ENCODE results near the gene ELOF1.

ELOF1 gene

DNA sequence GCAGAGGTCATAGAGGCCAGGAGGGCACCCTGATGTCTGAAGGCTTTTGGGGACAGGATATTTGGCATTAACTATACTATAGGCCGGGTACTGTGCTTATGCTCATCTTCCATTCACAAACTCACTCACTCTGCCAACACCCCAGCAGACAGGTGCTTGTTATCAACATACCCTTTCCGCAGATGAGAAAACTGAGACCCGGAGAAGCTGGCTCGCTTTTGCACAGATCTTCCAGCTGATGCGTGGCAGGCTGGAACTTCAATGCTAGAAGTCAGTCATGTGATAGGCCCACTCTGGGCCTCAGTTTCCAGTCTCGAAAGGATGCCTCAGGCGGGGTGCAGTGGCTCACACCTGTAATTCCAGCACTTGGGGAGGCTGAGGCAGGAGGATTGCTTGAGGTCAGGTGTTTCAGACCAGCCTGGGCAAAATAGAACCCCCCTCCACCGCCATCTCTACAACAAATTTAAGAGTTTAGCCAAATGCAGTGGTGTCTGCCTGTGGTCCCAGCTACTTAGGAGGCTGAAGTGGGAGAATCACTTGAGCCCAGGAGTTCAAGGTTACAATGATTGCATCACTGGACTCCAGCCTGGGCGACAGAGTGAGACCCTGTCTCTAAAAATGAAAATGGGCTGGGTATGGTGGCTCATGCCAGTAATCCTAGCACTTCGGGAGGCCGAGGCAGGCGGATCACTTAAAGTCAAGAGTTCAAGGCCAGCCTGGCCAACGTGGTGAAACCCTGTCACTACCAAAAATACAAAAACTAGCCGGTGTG lies 10.9 kb downstream of the ELOF1 start:
- no peak overlapping the region for H3K4ac ChIP-seq (ENCODE audit: low read depth in 1 of 2, low read length in 2 of 2)
- H3K79me1 ChIP-seq (replicated peaks; ENCODE audit: low read length, poor library complexity, severe bottlenecking) = peaks cover under 1% of the 10 kb centered on the region
- no peak overlapping the region for H3K18ac ChIP-seq (ENCODE audit: low read depth in 1 of 2, low read length in 2 of 2)
- no peaks in the 10 kb centered on the region for H3K9me3 ChIP-seq (ENCODE audit: control insufficient read depth, low read length)
- no peak overlapping the region for H2BK12ac ChIP-seq (ENCODE audit: low read length in 2 of 2)
- peaks cover 0 to 2% of the 10 kb centered on the region in 2 experiments for H3K27me3 ChIP-seq (ENCODE audit: control insufficient read depth in 1 of 2, insufficient read depth in 1 of 2, low read length in 2 of 2)
- no peak overlapping the region for H4K91ac ChIP-seq (ENCODE audit: low read length)
- no peak overlapping the region for H3K27ac ChIP-seq (ENCODE audit: low read length, poor library complexity, severe bottlenecking)
- no peak overlapping the region for H2BK15ac ChIP-seq (ENCODE audit: low read depth, poor library complexity, severe bottlenecking)
- H3K4me1 ChIP-seq (ENCODE audit: control insufficient read depth, insufficient read depth, low read depth, low read length) = peaks cover 3% of the 10 kb centered on the region
- WGBS = 94% methylated on average over 13 of the region's 14 CpGs
- no peak overlapping the region for H3K4me2 ChIP-seq (ENCODE audit: low read length, poor library complexity, severe bottlenecking)
- no peak overlapping the region for H3K14ac ChIP-seq (ENCODE audit: low read length in 2 of 2)
- H3K9ac ChIP-seq (ENCODE audit: low read length) = no peak overlapping the region
- no peak overlapping the region for H4K8ac ChIP-seq (ENCODE audit: low read length)
- H3K4me3 ChIP-seq (ENCODE audit: insufficient read depth in 1 of 2, low read depth in 1 of 2, low read length in 2 of 2) = no peak overlapping the region
- no peak overlapping the region for H2BK5ac ChIP-seq (ENCODE audit: low read depth, low read length, poor library complexity, severe bottlenecking)
- no peak overlapping the region for H2BK120ac ChIP-seq (ENCODE audit: low read depth, low read length)
- peaks cover 11 to 45% of the 10 kb centered on the region in 2 experiments for H3K36me3 ChIP-seq (ENCODE audit: control insufficient read depth in 1 of 2, insufficient read depth in 2 of 2, low read depth in 1 of 2, low read length in 2 of 2)
- no peak for DNase-seq
- no peak overlapping the region for H3K23ac ChIP-seq (ENCODE audit: low read length in 2 of 2)
- H2AK5ac ChIP-seq (ENCODE audit: low read length, severe bottlenecking) = no peak overlapping the region
- H2AFZ ChIP-seq (ENCODE audit: low read depth, low read length) = no peak overlapping the region

DNA sequence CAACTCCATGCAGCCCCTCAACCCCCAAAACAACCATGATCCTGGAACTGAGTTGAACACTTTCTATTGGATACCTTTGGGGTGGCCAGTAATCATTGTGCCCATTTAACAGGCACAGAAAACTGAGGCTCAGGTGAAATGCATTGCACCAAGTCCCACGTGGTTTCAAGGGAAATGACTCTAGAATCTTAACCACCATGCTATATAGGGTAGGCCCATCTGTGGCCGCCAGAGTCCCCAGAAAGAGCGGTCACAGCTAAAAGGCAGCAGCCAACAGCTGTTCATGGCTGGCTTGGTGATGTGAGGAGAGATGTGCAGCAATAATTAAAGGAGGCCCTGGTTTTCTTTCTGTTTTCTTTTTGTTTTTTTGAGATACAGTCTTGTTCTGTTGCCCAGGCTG lies 17.8 kb downstream of the ELOF1 start:
- Histone ChIP-seq H3K79me1 (replicated peaks; ENCODE audit: low read length, poor library complexity, severe bottlenecking) (peaks cover 4% of the 10 kb centered on the region), H3K36me3 (ENCODE audit: control insufficient read depth in 1 of 2, insufficient read depth in 2 of 2, low read depth in 1 of 2, low read length in 2 of 2) (no peaks in the 10 kb centered on the region), H3K14ac (ENCODE audit: low read length in 2 of 2) (no peak overlapping the region), H3K4me1 (ENCODE audit: control insufficient read depth, insufficient read depth, low read depth, low read length) (peaks cover 33% of the 10 kb centered on the region), H4K8ac (ENCODE audit: low read length) (no peak overlapping the region), H2BK120ac (ENCODE audit: low read depth, low read length) (no peak overlapping the region), H2BK15ac (ENCODE audit: low read depth, poor library complexity, severe bottlenecking) (no peak overlapping the region), H2BK5ac (ENCODE audit: low read depth, low read length, poor library complexity, severe bottlenecking) (no peak overlapping the region), H3K9me3 (ENCODE audit: control insufficient read depth, low read length) (no peaks in the 10 kb centered on the region), H3K9ac (ENCODE audit: low read length) (no peak overlapping the region), H3K4ac (ENCODE audit: low read depth in 1 of 2, low read length in 2 of 2) (no peak overlapping the region), H3K27ac (ENCODE audit: low read length, poor library complexity, severe bottlenecking) (no peak overlapping the region), H3K23ac (ENCODE audit: low read length in 2 of 2) (no peak overlapping the region), H3K27me3 (ENCODE audit: control insufficient read depth in 1 of 2, insufficient read depth in 1 of 2, low read length in 2 of 2) (peaks cover 0 to 10% of the 10 kb centered on the region in 2 experiments), H2BK12ac (ENCODE audit: low read length in 2 of 2) (no peak overlapping the region), H4K91ac (ENCODE audit: low read length) (no peak overlapping the region), H3K4me3 (ENCODE audit: insufficient read depth in 1 of 2, low read depth in 1 of 2, low read length in 2 of 2) (no peak overlapping the region), H2AK5ac (ENCODE audit: low read length, severe bottlenecking) (peak overlapping the region; percentile 9), H3K4me2 (ENCODE audit: low read length, poor library complexity, severe bottlenecking) (no peak overlapping the region), H2AFZ (ENCODE audit: low read depth, low read length) (no peak overlapping the region), H3K18ac (ENCODE audit: low read depth in 1 of 2, low read length in 2 of 2) (no peak overlapping the region)
- 93% methylated on average over 3 of the region's 3 CpGs for WGBS
- DNase-seq = no peak

DNA sequence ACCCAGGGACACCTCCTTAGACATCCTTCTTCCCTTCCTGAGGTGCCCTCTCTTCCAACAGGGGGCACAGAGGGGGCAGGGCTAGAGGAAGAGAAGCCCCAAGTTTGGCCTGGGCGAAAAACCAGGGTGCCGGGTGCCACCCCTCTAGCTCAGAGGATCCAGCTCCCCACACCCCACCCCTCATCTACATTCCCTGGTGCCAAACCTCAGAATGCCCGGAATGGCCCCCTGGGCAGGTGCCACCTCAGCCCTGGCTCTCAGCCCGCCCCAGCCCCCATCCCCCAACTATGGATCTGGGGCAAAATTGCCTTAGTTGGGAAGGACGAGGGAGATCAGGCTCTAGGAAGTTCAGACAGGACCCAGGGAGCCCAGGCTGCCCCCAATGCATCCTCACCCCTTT lies 18.4 kb downstream of the ELOF1 start:
- Histone ChIP-seq H3K79me1 (replicated peaks; ENCODE audit: low read length, poor library complexity, severe bottlenecking) (peaks cover 4% of the 10 kb centered on the region), H3K23ac (ENCODE audit: low read length in 2 of 2) (no peak overlapping the region), H2BK15ac (ENCODE audit: low read depth, poor library complexity, severe bottlenecking) (no peak overlapping the region), H3K18ac (ENCODE audit: low read depth in 1 of 2, low read length in 2 of 2) (no peak overlapping the region), H4K8ac (ENCODE audit: low read length) (no peak overlapping the region), H3K4me2 (ENCODE audit: low read length, poor library complexity, severe bottlenecking) (no peak overlapping the region), H2BK120ac (ENCODE audit: low read depth, low read length) (no peak overlapping the region), H3K9ac (ENCODE audit: low read length) (no peak overlapping the region), H2AFZ (ENCODE audit: low read depth, low read length) (no peak overlapping the region), H2BK12ac (ENCODE audit: low read length in 2 of 2) (peak overlapping the region in 1 of 2 experiments; percentile 47), H3K27ac (ENCODE audit: low read length, poor library complexity, severe bottlenecking) (no peak overlapping the region), H2AK5ac (ENCODE audit: low read length, severe bottlenecking) (no peak overlapping the region), H3K4me1 (ENCODE audit: control insufficient read depth, insufficient read depth, low read depth, low read length) (peaks cover 33% of the 10 kb centered on the region), H2BK5ac (ENCODE audit: low read depth, low read length, poor library complexity, severe bottlenecking) (no peak overlapping the region), H3K9me3 (ENCODE audit: control insufficient read depth, low read length) (no peaks in the 10 kb centered on the region), H4K91ac (ENCODE audit: low read length) (no peak overlapping the region), H3K4me3 (ENCODE audit: insufficient read depth in 1 of 2, low read depth in 1 of 2, low read length in 2 of 2) (no peak overlapping the region), H3K27me3 (ENCODE audit: control insufficient read depth in 1 of 2, insufficient read depth in 1 of 2, low read length in 2 of 2) (peaks cover 0 to 10% of the 10 kb centered on the region in 2 experiments), H3K14ac (ENCODE audit: low read length in 2 of 2) (no peak overlapping the region), H3K36me3 (ENCODE audit: control insufficient read depth in 1 of 2, insufficient read depth in 2 of 2, low read depth in 1 of 2, low read length in 2 of 2) (no peaks in the 10 kb centered on the region), H3K4ac (ENCODE audit: low read depth in 1 of 2, low read length in 2 of 2) (no peak overlapping the region)
- no peak for DNase-seq
- 100% methylated on average over 3 of the region's 5 CpGs for WGBS

DNA sequence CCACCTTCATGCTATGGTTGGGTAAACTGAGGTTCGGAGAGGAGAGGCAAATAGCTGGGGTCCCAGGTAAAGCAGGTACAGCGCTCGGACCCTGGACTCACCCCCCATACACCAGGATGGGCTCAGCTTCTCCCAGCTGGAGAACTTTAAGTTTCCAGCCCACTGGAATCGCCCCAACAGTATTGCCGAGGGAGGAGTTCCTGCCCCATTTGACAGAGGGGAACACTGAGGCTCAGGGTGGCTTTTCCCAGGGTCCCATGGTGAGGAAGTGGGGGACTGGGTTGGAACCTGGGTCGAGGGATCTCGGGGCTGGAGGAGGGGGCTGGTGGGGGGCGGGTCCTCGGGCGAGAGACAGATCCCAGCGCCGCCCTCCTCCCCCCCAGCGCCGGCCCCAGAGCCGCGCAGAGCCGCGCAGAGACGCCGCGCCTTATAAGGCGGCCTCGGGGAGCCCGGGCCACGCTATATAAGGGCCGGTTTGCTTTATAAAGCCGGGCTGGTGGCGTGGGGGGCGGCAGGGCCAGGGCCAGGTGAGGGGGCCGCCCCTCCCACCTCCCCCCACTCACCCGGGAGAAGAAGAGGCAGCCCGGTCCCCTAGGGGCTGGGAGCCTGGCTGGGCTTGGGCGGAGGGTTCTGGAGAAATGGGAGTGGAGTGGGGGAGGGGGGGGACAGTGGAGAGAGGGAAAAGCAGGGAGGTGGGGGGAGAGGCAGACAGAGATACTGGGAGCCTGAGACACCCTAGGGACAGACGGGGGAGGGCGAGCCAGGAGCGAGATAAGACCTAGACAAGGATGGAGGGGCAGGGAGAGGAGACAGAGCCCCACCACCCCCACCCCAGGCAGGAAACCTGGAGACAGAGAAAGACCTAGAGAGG lies 19.3 kb downstream of the ELOF1 start:
- Histone ChIP-seq H2BK120ac (ENCODE audit: low read depth, low read length) (peak overlapping the region; percentile 71), H3K27me3 (ENCODE audit: control insufficient read depth in 1 of 2, insufficient read depth in 1 of 2, low read length in 2 of 2) (peaks cover 0 to 10% of the 10 kb centered on the region in 2 experiments), H3K4me3 (ENCODE audit: insufficient read depth in 1 of 2, low read depth in 1 of 2, low read length in 2 of 2) (peak overlapping the region; percentile 43 to 44), H3K9ac (ENCODE audit: low read length) (peak overlapping the region; percentile 47), H2BK5ac (ENCODE audit: low read depth, low read length, poor library complexity, severe bottlenecking) (no peak overlapping the region), H3K23ac (ENCODE audit: low read length in 2 of 2) (no peak overlapping the region), H3K9me3 (ENCODE audit: control insufficient read depth, low read length) (no peaks in the 10 kb centered on the region), H3K18ac (ENCODE audit: low read depth in 1 of 2, low read length in 2 of 2) (peak overlapping the region; percentile 82 to 86), H2BK15ac (ENCODE audit: low read depth, poor library complexity, severe bottlenecking) (peak overlapping the region; percentile 95), H3K14ac (ENCODE audit: low read length in 2 of 2) (no peak overlapping the region), H4K8ac (ENCODE audit: low read length) (peak overlapping the region; percentile 96), H2AK5ac (ENCODE audit: low read length, severe bottlenecking) (peak overlapping the region; percentile 15), H3K4ac (ENCODE audit: low read depth in 1 of 2, low read length in 2 of 2) (peak overlapping the region; percentile 35 to 75), H3K27ac (ENCODE audit: low read length, poor library complexity, severe bottlenecking) (peak overlapping the region; percentile 21), H3K79me1 (replicated peaks; ENCODE audit: low read length, poor library complexity, severe bottlenecking) (peaks cover 4% of the 10 kb centered on the region), H4K91ac (ENCODE audit: low read length) (peak overlapping the region; percentile 79), H2AFZ (ENCODE audit: low read depth, low read length) (peak overlapping the region; percentile 76), H3K36me3 (ENCODE audit: control insufficient read depth in 1 of 2, insufficient read depth in 2 of 2, low read depth in 1 of 2, low read length in 2 of 2) (no peaks in the 10 kb centered on the region), H3K4me2 (ENCODE audit: low read length, poor library complexity, severe bottlenecking) (peak overlapping the region; percentile 79), H2BK12ac (ENCODE audit: low read length in 2 of 2) (peak overlapping the region; percentile 71 to 75), H3K4me1 (ENCODE audit: control insufficient read depth, insufficient read depth, low read depth, low read length) (peaks cover 35% of the 10 kb centered on the region)
- 17% methylated on average over 9 of the region's 36 CpGs for WGBS
- peak; percentile 54 for DNase-seq

Measured in mesenchymal stem cell (in vitro differentiated cells and primary cell).